Erythroblast (primary cell): ENCODE results near the gene DLG2.

Experiments
- GATA1 ChIP-seq: IDR thresholded peaks from 2 replicates; pipeline ENCODE4 v1.6.1; 2011; ENCODE audit warnings: low read depth, mild to moderate bottlenecking, control low read depth, low read length, moderate library complexity
- POLR2A ChIP-seq: IDR thresholded peaks from 2 replicates; pipeline ENCODE4 v1.6.1; 2011; ENCODE audit warnings: mild to moderate bottlenecking, low read length

GRCh38 chr11:83493917-83494316 lies 2133.2 kb downstream of the DLG2 start:
- no peak for TF ChIP-seq POLR2A
- no peak for TF ChIP-seq GATA1
